HG02885 (cell line): ENCODE results near the gene PTBP2.

Experiments
- ATAC-seq: cut with Tn5 transposase; IDR thresholded peaks from one replicate; pipeline ENCODE4 v1.9.1; 2021; ENCODE audit warnings: mild to moderate bottlenecking; ENCODE audit not compliant: unreplicated experiment, poor library complexity

PTBP2 gene

DNA sequence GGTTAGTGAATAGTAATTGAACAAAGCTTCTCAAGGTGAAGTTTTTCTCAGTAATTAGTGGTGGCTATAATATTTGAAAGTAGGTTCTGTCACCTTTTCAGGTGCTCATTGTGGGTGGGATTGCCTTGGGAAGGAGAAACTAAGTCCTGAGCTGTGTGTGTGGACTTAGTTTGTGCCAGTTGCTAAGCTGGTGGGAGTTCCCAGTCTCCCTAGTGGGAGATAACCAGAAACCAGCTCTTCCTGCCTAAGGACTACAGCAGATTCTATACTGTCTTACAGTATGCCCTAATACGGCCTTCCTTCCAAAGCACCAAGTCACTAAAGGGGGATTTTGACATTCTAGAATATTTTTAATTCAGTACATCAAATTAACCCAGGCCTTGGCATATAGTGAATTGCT is 94.3 kb downstream of the PTBP2 start:
- no peak for ATAC-seq

DNA sequence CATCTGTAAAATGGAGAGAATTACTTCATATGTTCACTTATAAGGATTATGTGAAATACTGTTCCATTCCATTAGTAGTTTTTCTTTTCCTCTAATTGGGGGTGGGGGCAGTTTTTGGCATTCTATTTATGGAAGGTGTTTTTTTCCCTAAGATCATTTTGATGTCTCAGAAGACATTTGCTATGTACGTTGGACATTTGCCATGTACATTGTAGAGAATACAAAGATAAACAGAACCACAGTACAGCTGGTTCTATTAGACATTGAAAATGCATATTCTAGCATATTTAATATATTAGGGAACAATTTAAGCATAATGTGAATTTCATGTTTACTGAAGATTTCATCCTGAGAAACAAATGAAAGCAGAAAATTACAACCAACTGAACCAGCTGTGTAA is 98.5 kb downstream of the PTBP2 start:
- ATAC-seq: no peak

GRCh38 chr1:96820671-96821070 is 99.1 kb downstream of the PTBP2 start:
- ATAC-seq: no peak

DNA sequence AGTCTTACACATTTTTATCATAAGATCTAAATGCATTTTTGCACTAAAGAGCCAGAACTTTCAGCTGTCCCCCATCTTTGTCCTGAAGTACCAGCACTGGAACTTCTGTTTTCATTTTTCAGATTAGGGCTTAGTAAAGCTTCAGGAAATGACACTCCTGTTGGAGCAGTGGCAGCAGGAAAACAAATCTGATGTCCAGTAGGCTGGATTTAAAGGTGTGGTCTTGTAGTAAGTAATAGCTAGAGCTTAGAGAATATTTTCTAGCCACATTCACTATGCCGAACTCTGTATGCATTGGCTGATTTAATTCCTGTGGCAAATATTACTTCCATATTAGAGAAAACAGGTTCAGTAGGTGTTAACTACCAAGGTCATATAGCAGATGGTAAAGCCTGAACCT is 103.6 kb downstream of the PTBP2 start:
- ATAC-seq: no peak

DNA sequence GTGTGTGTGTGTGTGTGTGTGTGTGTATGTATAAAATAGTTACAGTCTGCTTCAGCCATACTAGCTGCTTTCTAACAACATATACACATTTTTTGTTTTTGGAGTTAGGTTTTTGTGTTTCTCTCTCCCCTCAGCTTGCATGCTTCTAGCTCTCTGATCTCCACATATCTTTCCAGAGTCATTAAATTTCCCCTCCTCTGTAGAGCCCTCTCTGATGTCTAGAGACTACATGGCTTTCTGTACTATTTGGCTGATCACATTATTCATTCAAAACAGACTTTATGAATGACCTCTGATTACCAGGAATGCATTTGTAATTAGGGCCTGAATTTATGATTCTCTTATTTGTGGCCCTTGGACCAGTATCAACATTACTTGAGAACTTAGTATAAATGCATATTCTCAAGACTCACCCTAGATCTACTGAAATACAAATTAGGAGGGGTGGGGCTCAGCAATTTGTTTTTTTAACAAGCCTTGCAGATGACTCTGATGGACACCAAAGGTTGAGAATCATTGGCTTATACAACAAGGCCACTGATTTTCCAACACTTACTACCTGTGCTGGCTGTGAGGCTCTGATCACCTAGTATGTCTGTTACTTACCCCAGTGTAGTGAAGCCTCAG is 104.5 kb downstream of the PTBP2 start:
- no peak for ATAC-seq

DNA sequence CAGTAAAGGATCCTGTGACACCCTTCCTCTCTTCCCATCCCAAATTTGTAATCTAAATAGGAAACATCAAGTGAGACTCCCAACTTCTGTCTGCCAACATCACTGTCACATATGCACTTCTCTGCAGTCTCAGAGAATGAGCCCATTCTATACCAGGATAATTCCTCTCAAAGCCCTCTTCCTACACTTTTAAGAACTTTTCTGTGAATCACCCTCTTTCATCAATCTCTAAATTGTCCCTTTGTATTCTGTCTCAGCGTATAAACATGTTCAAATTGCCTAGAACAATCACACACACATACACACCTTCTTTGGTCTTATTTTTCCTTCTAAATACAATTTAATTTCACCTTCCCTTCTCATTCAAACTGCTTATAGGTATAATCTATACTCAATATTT is 111.8 kb downstream of the PTBP2 start:
- ATAC-seq: no peak

GRCh38 chr1:96834986-96835385 is 113.4 kb downstream of the PTBP2 start:
- no peak for ATAC-seq

DNA sequence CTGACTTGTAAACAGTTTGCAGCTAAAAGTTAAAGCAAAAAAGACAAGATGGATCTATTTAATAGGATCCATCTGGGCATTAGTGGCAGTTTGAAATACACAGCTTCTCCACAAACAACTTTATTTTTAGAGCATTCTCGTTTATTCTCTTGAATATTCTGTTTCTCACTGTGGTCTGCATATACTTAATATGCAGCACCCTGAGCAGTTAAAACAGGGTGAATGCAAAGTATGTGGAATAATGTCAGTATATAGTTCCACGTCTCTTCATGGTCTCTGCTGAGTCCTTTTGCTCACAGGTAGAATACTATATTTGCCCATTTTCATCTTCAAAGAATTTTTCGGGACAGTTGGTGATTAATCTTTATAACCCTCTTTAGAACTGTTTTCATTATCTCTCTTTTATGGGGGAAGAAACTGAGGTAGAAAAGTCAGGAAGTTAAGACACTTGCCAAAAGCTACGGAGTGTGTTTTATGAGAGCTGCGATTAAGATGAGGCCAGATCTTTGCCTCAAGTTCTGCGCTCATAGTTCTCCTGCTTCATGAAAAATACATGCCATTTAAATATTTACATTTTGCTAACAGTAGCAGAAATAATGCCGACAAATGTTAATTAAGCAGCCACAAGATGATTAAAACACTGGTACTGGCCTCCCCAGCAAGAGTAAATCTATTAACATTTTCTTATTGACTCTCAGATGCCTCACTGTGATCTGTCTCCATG is 115.6 kb downstream of the PTBP2 start:
- no peak for ATAC-seq

GRCh38 chr1:96837781-96838216 is 116.2 kb downstream of the PTBP2 start:
- ATAC-seq: no peak

DNA sequence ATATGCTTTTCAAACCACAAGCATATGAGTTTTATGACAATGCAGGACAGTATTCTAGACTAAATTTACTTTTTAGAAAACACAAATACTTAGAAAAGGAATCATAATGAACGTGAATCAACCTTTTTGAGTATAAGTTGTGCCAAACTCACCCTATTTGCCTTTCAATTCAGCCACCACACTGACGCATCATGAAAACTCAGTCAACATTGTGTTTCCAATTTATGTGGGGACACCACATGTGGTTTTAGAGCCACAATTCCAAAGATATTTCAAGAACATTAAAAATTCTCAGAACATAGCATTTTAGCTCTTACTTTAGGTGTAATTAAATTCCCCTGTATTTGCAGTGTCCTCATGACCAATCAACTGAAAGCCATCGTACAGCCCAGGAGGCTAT is 118.8 kb downstream of the PTBP2 start:
- no peak for ATAC-seq

- no peak for ATAC-seq
Measured at GRCh38 chr1:96842215-96842614, 120.6 kb downstream of the PTBP2 start.

GRCh38 chr1:96843196-96843595 is 121.6 kb downstream of the PTBP2 start:
- ATAC-seq: no peak

DNA sequence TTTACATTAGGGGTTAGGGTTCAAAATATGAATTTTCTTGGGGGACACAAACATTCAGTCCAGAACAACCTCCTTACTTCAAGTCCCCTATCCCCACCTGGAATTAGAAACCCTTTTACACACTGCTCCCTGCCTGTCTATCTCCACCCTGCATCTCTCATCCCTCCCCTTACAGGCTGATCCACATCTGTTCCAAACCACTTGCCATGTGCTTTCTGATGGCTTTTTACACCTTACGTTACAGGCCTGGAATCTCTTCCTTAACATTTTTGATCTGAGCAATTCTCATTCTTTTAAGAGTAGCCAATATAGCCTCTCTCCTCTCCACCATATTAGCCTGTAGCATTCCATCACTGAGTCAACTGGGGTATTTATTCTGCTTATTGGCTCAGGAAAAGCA is 122.0 kb downstream of the PTBP2 start:
- no peak for ATAC-seq

DNA sequence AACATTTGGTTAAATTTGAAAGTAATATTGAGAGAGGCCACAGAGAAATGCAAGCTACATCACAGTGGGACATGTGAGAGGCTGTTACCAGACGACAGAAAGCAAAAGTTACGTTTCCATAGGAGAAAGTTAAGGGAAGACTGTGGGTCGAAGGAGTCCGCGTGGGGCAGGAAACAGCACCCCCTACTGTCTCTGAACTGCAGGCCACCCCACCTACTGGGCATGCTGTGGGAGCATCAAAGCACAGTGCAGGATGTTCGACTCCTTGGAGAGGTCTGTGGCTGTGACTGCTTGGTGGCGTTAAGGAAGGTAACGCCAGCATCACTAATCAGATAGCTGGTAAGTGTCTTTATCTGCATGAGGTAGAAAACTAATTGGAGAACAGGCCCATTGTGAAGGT is 123.9 kb downstream of the PTBP2 start:
- peak; percentile 96 for ATAC-seq

- no peak for ATAC-seq
Measured at GRCh38 chr1:96861836-96862235, 140.3 kb downstream of the PTBP2 start.

GRCh38 chr1:96863449-96863848 is 141.9 kb downstream of the PTBP2 start:
- ATAC-seq: no peak
